RWPE1 (cell line): ENCODE data around the gene MIP.
"Not testable (repeated sequence)": the region's sequence is repeated elsewhere in the genome, so short reads cannot be mapped to it uniquely, and the experiment has no call there.

Experiments
- CTCF ChIA-PET: fragments of 350-600 bp; sonication (Branson Sonifier 250); formaldehyde crosslinking; extraction: SDS; loops from one replicate; lab custom pipeline; 2021; lab: Yijun Ruan, JAX
- POLR2A ChIA-PET: fragments of 400-600 bp; formaldehyde crosslinking; extraction: SDS; loops from one replicate; lab custom pipeline; 2020; ENCODE audit warnings: antibody characterized with exemption; ENCODE audit not compliant: low non-redundant PET; lab: Yijun Ruan, JAX
- DNase-seq: peaks from one replicate; pipeline ENCODE4 v3.0.0; 2012; ENCODE audit warnings: low spot score
- H3K27ac ChIP-seq: fragments of 450-650 bp; 2 replicates; pipeline ENCODE4 v1.5.1; 2017
- TF ChIP-seq, protein P1 (sequence below): fragments of 450-650 bp; conservative IDR thresholded peaks from 2 replicates; pipeline ENCODE4 v1.5.1; 2017; ENCODE audit warnings: low read depth, mild to moderate bottlenecking

Gene MIP

DNA sequence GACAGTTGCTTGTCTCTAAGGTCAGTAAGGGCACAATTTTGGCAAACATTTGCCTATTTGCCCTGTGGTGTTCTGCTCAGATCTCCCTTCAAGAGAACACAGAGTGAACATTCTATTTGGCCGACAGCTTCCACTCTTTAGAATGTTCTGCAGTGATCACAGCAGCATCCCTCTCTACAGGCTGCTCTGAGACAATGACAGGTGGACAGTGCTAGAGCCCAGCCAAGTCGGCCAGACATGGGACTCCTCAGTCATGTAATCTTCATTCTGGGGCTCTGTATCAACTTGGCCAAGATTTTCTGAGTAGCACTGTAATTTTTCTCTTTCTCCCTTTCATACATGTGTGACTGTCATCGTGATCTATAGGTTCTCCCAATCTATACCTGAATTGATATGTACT is 40.1 kb downstream of the MIP start:
- POLR2A ChIA-PET: no interaction called here
- TF ChIP-seq, protein P1, sequence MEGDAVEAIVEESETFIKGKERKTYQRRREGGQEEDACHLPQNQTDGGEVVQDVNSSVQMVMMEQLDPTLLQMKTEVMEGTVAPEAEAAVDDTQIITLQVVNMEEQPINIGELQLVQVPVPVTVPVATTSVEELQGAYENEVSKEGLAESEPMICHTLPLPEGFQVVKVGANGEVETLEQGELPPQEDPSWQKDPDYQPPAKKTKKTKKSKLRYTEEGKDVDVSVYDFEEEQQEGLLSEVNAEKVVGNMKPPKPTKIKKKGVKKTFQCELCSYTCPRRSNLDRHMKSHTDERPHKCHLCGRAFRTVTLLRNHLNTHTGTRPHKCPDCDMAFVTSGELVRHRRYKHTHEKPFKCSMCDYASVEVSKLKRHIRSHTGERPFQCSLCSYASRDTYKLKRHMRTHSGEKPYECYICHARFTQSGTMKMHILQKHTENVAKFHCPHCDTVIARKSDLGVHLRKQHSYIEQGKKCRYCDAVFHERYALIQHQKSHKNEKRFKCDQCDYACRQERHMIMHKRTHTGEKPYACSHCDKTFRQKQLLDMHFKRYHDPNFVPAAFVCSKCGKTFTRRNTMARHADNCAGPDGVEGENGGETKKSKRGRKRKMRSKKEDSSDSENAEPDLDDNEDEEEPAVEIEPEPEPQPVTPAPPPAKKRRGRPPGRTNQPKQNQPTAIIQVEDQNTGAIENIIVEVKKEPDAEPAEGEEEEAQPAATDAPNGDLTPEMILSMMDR: no peak
- no peak for DNase-seq
- H3K27ac ChIP-seq: no peak overlapping the region
- CTCF ChIA-PET: no interaction called here

GRCh38 chr12:56413392-56413791 is 41.1 kb downstream of the MIP start:
- CTCF ChIA-PET: interaction anchor here (1.1 kb wide), 1 partner anchor 19 kb away, joined by 4 read pairs; no protein-coding TSS in a partner anchor

DNA sequence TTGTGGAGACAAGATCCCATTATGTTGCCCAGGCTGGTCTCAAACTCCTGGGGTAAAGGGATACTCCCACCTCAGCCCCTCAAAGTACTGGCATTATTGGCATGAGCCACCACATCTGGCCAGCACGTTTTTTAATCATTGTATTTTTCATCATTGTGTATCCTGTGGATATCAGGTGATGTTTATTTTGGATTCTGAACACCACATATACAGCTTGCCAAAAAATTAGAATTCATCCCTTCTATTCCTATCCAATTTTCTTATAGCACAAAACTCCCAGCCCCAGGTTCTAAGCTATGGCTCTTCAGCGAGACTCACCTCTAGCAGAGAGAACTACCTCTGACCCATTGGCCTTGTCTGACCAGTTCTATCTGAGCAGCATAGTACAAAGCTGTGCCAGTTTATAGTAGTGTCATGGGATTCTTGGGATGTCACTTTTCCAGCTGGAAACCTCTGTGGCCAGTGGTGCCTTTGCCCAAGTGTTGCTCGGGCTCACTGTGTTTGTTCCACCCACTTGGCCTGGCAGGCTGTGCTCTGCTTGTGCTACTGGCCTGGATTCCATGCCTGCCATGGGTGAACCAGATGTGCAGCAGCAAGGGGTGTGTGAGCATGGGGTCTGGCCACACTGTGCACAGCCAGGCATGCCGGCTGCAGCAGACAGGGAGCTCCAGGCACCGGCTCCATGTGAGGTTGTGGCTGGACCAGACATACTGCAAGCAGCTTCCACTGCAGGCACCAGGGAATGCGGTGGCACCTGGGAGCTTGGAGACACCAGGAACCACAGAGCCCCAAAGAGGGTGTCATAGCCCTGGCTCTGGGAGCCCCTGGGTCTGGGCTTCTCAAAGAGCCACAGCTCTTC is 42.4 kb downstream of the MIP start:
- POLR2A ChIA-PET: no interaction called here
- TF ChIP-seq, protein P1: no peak
- no peak overlapping the region for H3K27ac ChIP-seq
- CTCF ChIA-PET: interaction anchor here (1.1 kb wide), 1 partner anchor 18 kb away, joined by 4 read pairs; no protein-coding TSS in a partner anchor
- DNase-seq: no peak

More at GRCh38 chr12:56413392-56413791, 41.1 kb downstream of the MIP start:
- DNase-seq: no peak
- no peak overlapping the region for H3K27ac ChIP-seq
- TF ChIP-seq, protein P1: no peak
- POLR2A ChIA-PET: no interaction called here

- DNase-seq: no peak
- TF ChIP-seq, protein P1: no peak
- no peak overlapping the region for H3K27ac ChIP-seq
- CTCF ChIA-PET: no interaction called here
- POLR2A ChIA-PET: no interaction called here
Observed at GRCh38 chr12:56410768-56411167, 43.7 kb downstream of the MIP start.

DNA sequence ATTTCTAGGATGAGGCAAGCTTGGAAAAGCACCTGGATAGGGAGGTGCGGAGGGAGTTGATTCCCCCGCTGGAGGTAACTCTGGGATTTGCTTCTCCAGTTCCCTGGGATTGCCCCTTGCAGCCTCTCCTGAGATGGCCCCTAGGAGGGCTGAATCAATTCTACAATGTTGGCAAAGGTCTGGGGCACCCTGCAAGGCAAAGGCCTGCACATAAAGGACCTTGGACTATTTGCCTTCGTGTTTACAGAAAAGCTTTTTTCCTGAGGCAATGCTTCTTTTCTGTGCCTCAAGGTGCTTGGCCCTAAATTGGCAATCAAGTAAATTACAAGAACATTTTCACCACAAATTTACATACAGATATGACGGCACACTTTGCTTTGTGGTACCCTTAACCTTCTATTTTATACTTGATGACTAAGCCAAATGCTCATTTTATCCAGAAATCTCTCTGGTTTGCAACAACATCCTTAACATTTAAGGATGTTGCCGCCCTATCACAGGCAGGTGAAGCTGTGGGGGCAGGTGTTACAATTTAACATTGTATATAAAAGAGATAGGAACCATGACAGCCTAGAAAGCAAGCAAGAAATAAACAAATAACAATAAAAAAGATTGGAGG is 45.5 kb downstream of the MIP start:
- DNase-seq: no peak
- no peak overlapping the region for H3K27ac ChIP-seq
- POLR2A ChIA-PET: no interaction called here
- CTCF ChIA-PET: no interaction called here
- TF ChIP-seq, protein P1: no peak

DNA sequence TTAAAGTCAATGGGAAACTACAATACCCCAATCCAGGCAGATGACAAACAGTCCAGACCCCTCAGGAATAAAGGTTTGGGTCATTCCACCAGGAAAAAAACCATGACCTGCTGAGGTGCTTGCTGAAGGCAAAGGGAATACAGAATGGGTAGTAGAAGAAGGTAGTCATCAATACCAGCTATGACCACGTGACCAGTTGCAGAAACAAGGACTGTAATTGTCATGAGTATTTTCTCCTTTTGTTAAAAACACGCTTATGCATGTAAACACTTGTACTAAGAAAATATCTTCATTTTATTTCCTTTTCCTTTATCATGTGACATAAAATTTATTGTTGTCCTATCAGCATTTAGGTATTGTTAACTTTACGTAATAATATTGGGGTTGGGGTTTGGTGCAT is 50.2 kb downstream of the MIP start:
- H3K27ac ChIP-seq, POLR2A ChIA-PET, DNase-seq, CTCF ChIA-PET: not testable (repeated sequence)

GRCh38 chr12:56401612-56402011 is 52.8 kb downstream of the MIP start:
- DNase-seq, H3K27ac ChIP-seq, CTCF ChIA-PET, POLR2A ChIA-PET: not testable (repeated sequence)

- H3K27ac ChIP-seq, DNase-seq, POLR2A ChIA-PET, CTCF ChIA-PET: not testable (repeated sequence)
Observed at GRCh38 chr12:56401125-56401524, 53.3 kb downstream of the MIP start.
